HG03354 (cell line): ENCODE measurements around the gene GBP4.

Experiments used
- ATAC-seq: cut with Tn5 transposase; IDR thresholded peaks from one replicate; pipeline ENCODE4 v1.9.1; 2021; ENCODE audit warnings: mild to moderate bottlenecking; ENCODE audit not compliant: unreplicated experiment, poor library complexity, severe bottlenecking

Gene GBP4

GRCh38 chr1:89172468-89173143 lies 26.1 kb downstream of the GBP4 start:
- ATAC-seq = no peak

DNA sequence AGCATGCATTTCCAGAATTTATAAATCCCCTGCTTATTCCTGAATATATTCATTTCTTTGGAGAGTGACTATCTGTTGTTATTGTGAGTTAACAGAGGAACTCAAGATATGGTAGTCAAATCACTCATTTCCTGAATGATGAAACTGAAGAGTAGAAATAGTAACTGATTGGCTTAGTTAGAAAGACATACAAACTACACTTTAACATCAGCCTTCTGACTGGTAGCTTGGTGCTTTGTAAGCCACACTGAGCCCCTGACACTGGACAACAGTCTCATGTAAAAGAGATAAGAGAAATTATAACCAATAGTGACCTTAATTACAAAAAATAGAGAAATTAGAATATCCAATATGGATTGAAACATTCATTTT lies 27.7 kb downstream of the GBP4 start:
- ATAC-seq = peak; percentile 58

GRCh38 chr1:89170170-89171066 lies 28.3 kb downstream of the GBP4 start:
- ATAC-seq = peak; percentile 42

DNA sequence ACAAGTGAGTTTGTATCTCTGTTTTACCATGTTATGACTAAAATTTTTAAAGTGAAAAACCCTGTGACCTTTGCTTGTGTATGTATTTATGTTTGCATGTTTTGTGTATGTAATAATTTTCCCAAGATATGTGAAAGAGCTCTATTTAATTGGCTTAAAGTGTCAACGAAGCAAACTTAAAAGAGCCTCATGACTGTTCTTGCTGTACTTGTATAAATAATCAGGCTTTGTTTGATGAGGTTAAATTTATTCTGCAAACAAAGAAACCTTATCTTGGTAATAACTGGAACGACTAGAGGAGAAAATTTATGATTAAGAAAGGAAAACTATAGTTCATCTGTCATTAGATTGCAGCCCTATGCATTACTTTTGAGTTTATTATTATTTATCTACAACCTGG lies 29.6 kb downstream of the GBP4 start:
- no peak for ATAC-seq

- no peak for ATAC-seq
Measured at GRCh38 chr1:89167590-89168230, 31.0 kb downstream of the GBP4 start.

- ATAC-seq = no peak
Measured at GRCh38 chr1:89166705-89167104, 32.0 kb downstream of the GBP4 start.

DNA sequence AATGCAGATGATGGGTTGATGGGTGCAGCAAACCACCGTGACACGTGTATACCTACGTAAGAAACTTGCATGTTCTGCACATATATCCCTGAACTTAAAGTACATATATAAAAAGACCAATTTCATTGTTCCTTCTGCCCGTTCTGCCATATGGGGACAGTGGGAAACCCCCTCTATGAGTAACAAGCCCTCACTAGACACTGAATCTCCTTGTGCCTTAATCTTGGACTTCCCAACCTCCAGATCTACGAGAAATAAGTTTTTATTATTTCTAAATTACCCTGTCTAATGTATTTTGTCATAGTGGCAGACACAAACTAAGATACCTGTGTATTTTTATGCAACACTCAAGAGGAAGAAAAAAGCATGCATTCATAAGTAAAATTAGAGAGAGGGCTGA lies 32.9 kb downstream of the GBP4 start:
- ATAC-seq = no peak

DNA sequence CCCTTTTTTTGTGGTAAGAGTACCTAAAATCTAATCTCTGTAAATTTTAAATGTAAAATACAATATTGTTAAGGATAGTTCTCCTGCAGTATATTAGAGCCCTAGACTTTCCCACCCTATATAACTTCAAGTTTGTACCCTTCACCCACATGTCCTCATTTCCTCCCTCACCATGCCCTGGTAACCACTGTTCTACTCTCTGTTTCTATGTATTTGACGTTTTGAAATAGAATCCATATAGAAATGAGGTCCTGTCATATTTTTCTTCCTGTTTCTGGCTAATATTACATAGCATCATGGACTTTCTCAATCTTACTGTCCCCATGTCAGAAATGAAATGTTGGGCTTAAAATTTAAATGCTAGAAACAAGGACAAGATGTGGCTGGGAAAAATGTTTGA lies 47.7 kb downstream of the GBP4 start:
- no peak for ATAC-seq

- ATAC-seq = no peak
Measured at GRCh38 chr1:89149976-89150375, 48.8 kb downstream of the GBP4 start.

GRCh38 chr1:89149229-89149628 lies 49.5 kb downstream of the GBP4 start:
- no peak for ATAC-seq

- no peak for ATAC-seq
Measured at GRCh38 chr1:89147678-89148658, 50.8 kb downstream of the GBP4 start.

GRCh38 chr1:89146721-89147120 lies 52.0 kb downstream of the GBP4 start:
- no peak for ATAC-seq

DNA sequence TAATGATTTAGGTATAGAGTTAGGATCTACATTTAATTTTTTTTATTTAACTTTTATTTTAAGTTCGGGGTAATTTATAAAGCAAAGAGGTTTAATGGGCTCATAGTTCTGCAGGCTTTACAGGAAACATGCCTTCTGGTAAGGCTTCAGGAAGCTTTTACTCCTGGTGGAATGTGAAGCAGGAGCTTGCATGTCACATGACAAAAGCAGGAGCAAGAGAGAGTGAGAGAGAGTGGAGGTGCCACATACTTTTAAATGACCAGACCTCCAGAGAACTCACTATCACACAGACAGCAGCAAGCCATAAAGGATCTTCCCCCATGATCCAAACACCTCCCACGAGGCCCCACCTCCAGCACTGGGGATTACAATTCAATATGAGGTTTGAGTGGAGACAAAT lies 55.3 kb downstream of the GBP4 start:
- no peak for ATAC-seq

DNA sequence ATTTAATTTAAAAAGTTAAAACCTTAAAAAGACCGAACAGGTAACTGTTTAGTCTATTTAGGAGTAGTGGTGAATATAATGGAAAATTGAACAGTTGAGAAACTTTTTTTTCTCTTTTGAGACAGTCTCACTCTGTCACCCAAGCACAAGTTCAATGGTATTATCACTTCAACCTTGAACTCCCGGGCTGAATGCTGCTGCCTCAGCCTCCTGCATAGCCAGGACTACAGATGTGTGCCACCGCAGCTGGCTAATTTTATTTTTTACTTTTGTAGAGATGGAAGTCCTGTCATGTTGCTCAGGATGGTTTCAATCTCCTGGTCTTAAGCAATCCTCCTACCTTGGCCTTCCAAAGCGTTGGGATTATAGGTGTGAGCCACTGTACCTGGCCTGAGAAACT lies 56.6 kb downstream of the GBP4 start:
- no peak for ATAC-seq

DNA sequence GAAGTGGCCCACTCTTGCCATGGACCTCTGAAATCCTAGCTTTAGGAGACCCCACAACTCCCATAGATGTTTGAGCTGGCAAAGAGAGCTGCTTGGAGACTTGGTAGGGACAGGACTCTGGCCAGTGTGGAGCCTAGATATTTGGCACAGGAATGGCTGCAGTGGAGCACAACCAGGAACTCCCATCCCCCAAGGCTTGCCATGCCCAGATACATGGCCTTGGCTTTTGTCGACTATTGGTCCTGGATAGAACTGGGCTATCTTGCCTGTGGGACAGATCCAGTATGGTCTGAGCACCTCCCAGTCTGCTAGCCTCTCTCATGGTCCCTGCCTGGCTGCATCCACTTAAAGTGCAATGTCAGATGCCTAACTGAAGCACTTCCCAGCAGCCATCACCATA lies 65.0 kb downstream of the GBP4 start:
- no peak for ATAC-seq
